Activated CD8-positive, alpha-beta T cell treated with anti-CD3 and anti-CD28 coated beads for 36 hours (primary cell): Measurements from ENCODE around the gene TTC16. TPM values are rescaled to one million over a fixed set of nuclear protein-coding genes. Genes with fewer than 3 reads are reported as not detected.

Source experiments
- ATAC-seq: fragments of 200-7000 bp; cut with Tn5 transposase; one replicate; pipeline ENCODE4 v1.10.0; 2021; ENCODE audit warnings: mild to moderate bottlenecking, moderate library complexity
- CTCF ChIA-PET: fragments of 350-600 bp; sonication (Branson Sonifier 250); formaldehyde crosslinking; loops from one replicate; lab custom pipeline; 2021; ENCODE audit warnings: antibody characterized with exemption; lab: Charles Lee
- POLR2A ChIA-PET: fragments of 350-600 bp; sonication (Branson Sonifier 250); formaldehyde crosslinking; loops from one replicate; lab custom pipeline; 2021; ENCODE audit warnings: antibody characterized with exemption; lab: Charles Lee
- DNase-seq: peaks from one replicate; pipeline ENCODE4 v3.0.0-alpha.2; 2020
- H3K27ac Mint-ChIP-seq: one replicate; pipeline ENCODE4 v1.8.0; 2021; ENCODE audit warnings: mild to moderate bottlenecking, mixed read lengths
- H3K27me3 Mint-ChIP-seq: one replicate; pipeline ENCODE4 v1.8.0; 2021; ENCODE audit warnings: mixed read lengths
- H3K36me3 Mint-ChIP-seq: one replicate; pipeline ENCODE4 v1.8.0; 2021; ENCODE audit warnings: low read depth, mixed read lengths
- H3K4me1 Mint-ChIP-seq: one replicate; pipeline ENCODE4 v1.8.0; 2021; ENCODE audit warnings: low read depth, mixed read lengths
- H3K4me3 Mint-ChIP-seq: one replicate; pipeline ENCODE4 v1.8.0; 2021; ENCODE audit warnings: mild to moderate bottlenecking, moderate library complexity, mixed read lengths
- H3K9me3 Mint-ChIP-seq: one replicate; pipeline ENCODE4 v1.8.0; 2021; ENCODE audit warnings: mixed read lengths
- intact Hi-C: fragments of 100-400 bp; cut with micrococcal nuclease; formaldehyde crosslinking; loops from one replicate; pipeline ENCODE4 v1.10.0; 2022
- total RNA-seq, 2 experiments: library from RNA; stranded (reverse); gene quantifications; one replicate each; pipeline ENCODE4 v1.2.3, GENCODE V29; 2021
- TF ChIP-seq, protein P1 (sequence below): fragments of 200-600 bp; IDR thresholded peaks from one replicate; pipeline ENCODE4 v1.8.0; 2022; ENCODE audit warnings: antibody characterized with exemption, mild to moderate bottlenecking

The TTC16 gene
- total RNA-seq, 2 experiments from 2014 or later = 2.1 to 2.3 TPM

DNA sequence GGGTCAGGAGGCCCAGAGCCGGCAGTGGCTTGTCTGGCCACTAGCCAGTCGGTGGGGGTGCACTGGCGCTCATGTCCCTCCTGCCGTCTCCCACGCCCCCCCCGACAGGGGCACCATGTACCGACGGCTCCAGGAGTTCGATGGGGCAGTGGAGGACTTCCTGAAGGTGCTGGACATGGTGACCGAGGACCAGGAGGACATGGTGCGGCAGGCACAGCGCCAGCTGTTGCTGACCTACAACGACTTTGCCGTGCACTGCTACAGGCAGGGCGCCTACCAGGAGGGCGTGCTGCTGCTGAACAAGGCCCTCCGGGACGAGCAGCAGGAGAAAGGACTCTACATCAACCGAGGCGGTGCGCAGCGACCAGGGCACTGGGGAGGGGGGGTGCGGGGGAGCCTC lies 8.1 kb downstream of the TTC16 start:
- no peaks in the 10 kb centered on the region for H3K27me3 Mint-ChIP-seq
- H3K4me1 Mint-ChIP-seq = peaks cover 21% of the 10 kb centered on the region
- TF ChIP-seq, protein P1, sequence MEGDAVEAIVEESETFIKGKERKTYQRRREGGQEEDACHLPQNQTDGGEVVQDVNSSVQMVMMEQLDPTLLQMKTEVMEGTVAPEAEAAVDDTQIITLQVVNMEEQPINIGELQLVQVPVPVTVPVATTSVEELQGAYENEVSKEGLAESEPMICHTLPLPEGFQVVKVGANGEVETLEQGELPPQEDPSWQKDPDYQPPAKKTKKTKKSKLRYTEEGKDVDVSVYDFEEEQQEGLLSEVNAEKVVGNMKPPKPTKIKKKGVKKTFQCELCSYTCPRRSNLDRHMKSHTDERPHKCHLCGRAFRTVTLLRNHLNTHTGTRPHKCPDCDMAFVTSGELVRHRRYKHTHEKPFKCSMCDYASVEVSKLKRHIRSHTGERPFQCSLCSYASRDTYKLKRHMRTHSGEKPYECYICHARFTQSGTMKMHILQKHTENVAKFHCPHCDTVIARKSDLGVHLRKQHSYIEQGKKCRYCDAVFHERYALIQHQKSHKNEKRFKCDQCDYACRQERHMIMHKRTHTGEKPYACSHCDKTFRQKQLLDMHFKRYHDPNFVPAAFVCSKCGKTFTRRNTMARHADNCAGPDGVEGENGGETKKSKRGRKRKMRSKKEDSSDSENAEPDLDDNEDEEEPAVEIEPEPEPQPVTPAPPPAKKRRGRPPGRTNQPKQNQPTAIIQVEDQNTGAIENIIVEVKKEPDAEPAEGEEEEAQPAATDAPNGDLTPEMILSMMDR = no peak
- no peaks in the 10 kb centered on the region for H3K9me3 Mint-ChIP-seq
- ChIA-PET POLR2A (interaction anchor here (0.6 to 1.1 kb wide), 3 partner anchors 13 to 982 kb away, joined by 3 to 5 read pairs (median 3); no protein-coding TSS in a partner anchor), CTCF (no interaction called here)
- H3K36me3 Mint-ChIP-seq = no peaks in the 10 kb centered on the region
- no peak overlapping the region for H3K4me3 Mint-ChIP-seq
- DNase-seq (no peak), ATAC-seq (no peak)
- intact Hi-C loops = no loop called here
- H3K27ac Mint-ChIP-seq = no peak overlapping the region

DNA sequence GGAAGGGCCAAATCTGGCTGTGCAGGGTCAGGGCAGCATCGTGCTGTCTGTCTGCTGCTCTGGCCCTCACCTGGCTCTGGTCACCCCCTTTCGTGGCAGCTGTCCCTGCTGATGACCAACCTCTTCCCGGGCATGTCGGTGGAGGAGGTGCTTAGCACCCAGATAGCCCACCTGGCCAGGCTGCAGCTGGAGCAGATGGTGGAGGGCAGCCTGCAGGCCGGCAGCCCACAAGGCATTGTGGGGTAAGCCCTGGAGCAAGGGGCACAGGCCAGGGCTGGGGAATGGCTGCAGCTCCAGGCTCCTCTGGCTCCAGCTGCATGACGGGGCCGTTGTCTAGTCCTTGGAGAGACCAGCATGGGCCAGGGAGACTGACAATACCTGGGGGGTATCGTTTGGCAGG lies 11.0 kb downstream of the TTC16 start:
- TF ChIP-seq, protein P1 = no peak
- Mint-ChIP-seq H3K9me3 (no peaks in the 10 kb centered on the region), H3K4me1 (no peaks in the 10 kb centered on the region), H3K27ac (no peak overlapping the region), H3K36me3 (no peaks in the 10 kb centered on the region), H3K4me3 (no peak overlapping the region), H3K27me3 (no peaks in the 10 kb centered on the region)
- intact Hi-C loops = no loop called here
- no peak for ATAC-seq
- DNase-seq = no peak
- ChIA-PET POLR2A (no interaction called here), CTCF (interaction anchor here (2.8 kb wide), 1 partner anchor 8 kb away, joined by 8 read pairs; the partner anchor contains the start of gene TOR2A)

DNA sequence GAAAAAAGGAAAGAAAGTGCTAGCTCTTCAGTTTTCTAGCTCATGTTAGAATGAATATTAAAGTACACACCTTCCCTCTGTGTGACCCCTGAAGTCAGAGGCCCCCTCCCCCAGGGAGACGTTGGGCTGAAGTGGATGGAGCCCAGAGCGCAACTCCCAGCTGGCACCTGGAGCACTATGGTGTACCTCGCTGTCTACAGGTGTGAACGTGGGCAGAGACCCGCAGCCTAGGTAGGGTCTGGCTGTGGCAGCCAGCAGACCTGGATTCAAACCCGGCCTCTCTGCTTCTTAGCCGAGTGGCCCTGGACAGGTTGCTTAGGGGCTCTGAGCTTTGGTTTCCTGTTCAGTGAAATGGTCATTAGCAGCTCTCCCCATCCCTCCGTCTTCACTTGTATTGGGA lies 12.9 kb downstream of the TTC16 start:
- ATAC-seq (no peak), DNase-seq (no peak)
- H3K27ac Mint-ChIP-seq = no peak overlapping the region
- no peak overlapping the region for H3K4me3 Mint-ChIP-seq
- peaks cover 2% of the 10 kb centered on the region for H3K36me3 Mint-ChIP-seq
- H3K9me3 Mint-ChIP-seq = no peaks in the 10 kb centered on the region
- peaks cover 3% of the 10 kb centered on the region for H3K4me1 Mint-ChIP-seq
- intact Hi-C loops = no loop called here
- no peaks in the 10 kb centered on the region for H3K27me3 Mint-ChIP-seq
- TF ChIP-seq, protein P1 = no peak
- POLR2A ChIA-PET = interaction anchor here (0.8 kb wide), 1 partner anchor 13 kb away, joined by 3 read pairs; the partner anchor contains the start of gene PTRH1
- CTCF ChIA-PET = interaction anchor here (0.9 to 1.3 kb wide), 4 partner anchors 36 to 224 kb away, joined by 3 to 4 read pairs (median 4); no protein-coding TSS in a partner anchor

DNA sequence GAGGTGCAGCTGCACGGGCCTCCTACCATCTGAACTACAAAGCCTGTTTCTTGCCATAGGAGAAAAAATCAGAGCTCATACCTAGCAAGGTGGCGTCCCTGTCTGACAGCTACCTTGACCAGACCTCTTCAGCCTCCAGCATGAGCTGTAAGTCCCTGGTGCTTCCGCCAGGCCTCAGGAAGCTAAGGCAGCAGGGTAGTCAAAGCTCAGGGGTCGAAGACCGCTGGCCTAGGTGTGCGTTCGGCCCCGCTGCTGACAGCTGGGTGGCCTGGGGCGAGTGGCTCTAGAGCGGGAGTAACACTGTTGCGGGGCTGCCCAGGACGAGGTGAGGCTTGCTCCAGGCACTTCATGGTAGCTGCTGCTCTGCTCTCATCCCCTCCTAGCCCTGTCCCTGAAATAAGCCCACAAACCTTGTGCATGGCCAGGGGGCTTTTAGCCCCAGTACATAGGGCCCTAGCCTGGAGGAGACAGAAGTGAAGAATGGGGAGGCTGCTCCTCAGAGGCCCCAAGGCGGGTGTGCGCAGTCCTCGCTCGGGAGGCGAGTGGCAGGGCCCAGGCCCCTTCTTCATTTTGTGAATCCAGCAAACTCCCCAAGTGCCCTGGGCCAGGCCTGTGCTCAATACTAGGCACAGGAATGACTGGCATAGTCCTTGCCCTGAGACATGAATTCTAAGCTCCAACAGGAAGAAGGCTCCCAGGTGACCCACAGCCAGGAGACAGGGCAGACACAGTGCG lies 13.8 kb downstream of the TTC16 start:
- TF ChIP-seq, protein P1 = no peak
- Mint-ChIP-seq H3K27ac (no peak overlapping the region), H3K4me1 (peaks cover 8% of the 10 kb centered on the region), H3K4me3 (no peak overlapping the region), H3K27me3 (no peaks in the 10 kb centered on the region), H3K36me3 (peaks cover 2% of the 10 kb centered on the region), H3K9me3 (no peaks in the 10 kb centered on the region)
- POLR2A ChIA-PET = interaction anchor here (0.6 to 0.8 kb wide), 2 partner anchors 14 to 87 kb away, joined by 3 read pairs; partner anchors contain the start of gene PTRH1
- DNase-seq (no peak), ATAC-seq (no peak)
- CTCF ChIA-PET = interaction anchor here (0.9 to 1.3 kb wide), 3 partner anchors 35 to 204 kb away, joined by 3 to 4 read pairs (median 4); no protein-coding TSS in a partner anchor
- intact Hi-C loops = loop anchor here (5.0 to 10.0 kb wide), 2 partner anchors 137 to 225 kb away; no protein-coding TSS in a partner anchor

DNA sequence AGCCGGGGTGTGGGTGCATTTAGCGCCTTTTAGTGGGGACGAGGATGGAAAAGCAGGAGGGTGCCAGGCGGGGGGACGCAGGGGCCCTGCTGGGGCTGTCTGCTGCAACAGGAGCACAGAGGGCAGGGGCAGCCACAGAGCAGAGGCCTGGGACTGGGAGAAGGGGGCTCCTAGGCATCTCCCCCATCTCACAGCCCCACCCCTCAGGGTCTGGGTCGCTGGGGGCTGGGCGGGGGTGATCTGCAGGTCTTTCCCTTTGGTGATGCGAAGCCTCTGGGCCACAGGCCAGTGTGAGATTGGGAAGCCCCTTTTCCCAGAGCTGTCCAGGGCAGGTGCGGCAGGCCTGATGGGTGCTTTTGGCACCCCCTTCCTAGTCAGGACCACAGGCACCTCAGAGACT lies 14.4 kb downstream of the TTC16 start:
- intact Hi-C loops = loop anchor here (5.0 to 10.0 kb wide), 2 partner anchors 138 to 225 kb away; no protein-coding TSS in a partner anchor
- ChIA-PET POLR2A (no interaction called here), CTCF (interaction anchor here (0.8 kb wide), 1 partner anchor 140 kb away, joined by 3 read pairs; no protein-coding TSS in a partner anchor)
- Mint-ChIP-seq H3K36me3 (peaks cover 2% of the 10 kb centered on the region), H3K4me3 (no peak overlapping the region), H3K27me3 (no peaks in the 10 kb centered on the region), H3K27ac (no peak overlapping the region), H3K4me1 (peaks cover 8% of the 10 kb centered on the region), H3K9me3 (no peaks in the 10 kb centered on the region)
- TF ChIP-seq, protein P1 = no peak
- DNase-seq = no peak
- no peak for ATAC-seq
